ENCODE results near the gene PRX.
A peak's percentile ranks its signal among the peaks of the same experiment; 100 is the strongest.
"Not testable (repeated sequence)": the region's sequence is repeated elsewhere in the genome, so short reads cannot be mapped to it uniquely, and the experiment has no call there.

Gene PRX, protein sequence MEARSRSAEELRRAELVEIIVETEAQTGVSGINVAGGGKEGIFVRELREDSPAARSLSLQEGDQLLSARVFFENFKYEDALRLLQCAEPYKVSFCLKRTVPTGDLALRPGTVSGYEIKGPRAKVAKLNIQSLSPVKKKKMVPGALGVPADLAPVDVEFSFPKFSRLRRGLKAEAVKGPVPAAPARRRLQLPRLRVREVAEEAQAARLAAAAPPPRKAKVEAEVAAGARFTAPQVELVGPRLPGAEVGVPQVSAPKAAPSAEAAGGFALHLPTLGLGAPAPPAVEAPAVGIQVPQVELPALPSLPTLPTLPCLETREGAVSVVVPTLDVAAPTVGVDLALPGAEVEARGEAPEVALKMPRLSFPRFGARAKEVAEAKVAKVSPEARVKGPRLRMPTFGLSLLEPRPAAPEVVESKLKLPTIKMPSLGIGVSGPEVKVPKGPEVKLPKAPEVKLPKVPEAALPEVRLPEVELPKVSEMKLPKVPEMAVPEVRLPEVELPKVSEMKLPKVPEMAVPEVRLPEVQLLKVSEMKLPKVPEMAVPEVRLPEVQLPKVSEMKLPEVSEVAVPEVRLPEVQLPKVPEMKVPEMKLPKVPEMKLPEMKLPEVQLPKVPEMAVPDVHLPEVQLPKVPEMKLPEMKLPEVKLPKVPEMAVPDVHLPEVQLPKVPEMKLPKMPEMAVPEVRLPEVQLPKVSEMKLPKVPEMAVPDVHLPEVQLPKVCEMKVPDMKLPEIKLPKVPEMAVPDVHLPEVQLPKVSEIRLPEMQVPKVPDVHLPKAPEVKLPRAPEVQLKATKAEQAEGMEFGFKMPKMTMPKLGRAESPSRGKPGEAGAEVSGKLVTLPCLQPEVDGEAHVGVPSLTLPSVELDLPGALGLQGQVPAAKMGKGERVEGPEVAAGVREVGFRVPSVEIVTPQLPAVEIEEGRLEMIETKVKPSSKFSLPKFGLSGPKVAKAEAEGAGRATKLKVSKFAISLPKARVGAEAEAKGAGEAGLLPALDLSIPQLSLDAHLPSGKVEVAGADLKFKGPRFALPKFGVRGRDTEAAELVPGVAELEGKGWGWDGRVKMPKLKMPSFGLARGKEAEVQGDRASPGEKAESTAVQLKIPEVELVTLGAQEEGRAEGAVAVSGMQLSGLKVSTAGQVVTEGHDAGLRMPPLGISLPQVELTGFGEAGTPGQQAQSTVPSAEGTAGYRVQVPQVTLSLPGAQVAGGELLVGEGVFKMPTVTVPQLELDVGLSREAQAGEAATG (N-terminal part only)

DNA sequence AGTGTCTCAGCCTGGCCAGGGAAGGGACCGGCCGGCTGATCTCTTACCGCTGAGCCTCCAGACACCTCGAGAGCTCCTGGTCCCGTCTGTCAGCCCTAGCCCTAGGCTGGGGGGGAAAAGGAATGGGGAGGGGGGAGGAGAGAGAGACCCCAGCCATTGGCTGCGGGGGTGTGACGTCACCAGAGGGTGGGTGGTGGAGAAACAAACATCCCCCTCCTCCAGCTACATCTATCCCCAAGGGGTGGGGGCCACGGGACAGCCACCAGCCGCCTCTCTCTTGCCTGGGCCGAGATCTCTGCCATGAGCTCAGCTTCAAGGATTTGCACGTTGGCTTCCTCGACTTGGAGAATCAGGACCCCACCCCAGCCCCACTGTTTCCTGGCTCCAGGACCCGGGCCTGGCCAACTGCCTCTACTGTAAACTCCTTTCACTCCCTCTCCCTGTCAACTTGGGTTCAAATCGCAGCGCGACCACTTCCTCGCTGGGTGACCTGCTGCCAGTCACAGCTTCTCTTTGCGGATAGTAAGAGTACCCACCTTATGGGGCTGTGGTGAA is at the start of gene PRX:
TSS of gene PRX (minus strand) at position 88 of the 555 bp plus-strand sequence. CDS start 5,446 bp downstream, outside the sequence.
- no peak for DNase-seq (ENCODE audit: low spot score)

- DNase-seq (ENCODE audit: low spot score) = no peak
Measured at GRCh38 chr19:40461669-40462221, 48.6 kb upstream of the PRX start.

DNA sequence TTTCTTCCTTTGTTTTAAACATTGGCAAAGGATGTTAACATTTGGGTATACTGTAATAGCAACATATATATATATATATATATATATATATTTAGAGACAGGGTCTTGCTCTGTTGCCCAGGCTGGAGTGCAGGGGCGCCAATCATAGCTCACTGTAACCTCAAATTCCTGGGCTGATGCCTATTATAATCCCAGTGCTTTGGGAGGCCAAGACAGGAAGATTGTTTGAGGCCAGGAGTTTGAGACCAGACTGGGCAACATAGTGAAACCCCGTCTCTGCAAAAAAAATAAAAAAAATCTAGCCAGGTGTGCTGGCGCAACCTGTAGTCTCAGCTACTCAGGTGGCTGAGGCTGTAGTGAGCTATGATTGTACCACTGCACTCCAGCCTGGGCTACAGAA is 47.0 kb upstream of the PRX start:
- no peak for DNase-seq (ENCODE audit: low spot score)

- DNase-seq (ENCODE audit: low spot score) = no peak
Measured at GRCh38 chr19:40458597-40458974, 45.4 kb upstream of the PRX start.

GRCh38 chr19:40457953-40458596 is 44.9 kb upstream of the PRX start:
- no peak for DNase-seq (ENCODE audit: low spot score)

DNA sequence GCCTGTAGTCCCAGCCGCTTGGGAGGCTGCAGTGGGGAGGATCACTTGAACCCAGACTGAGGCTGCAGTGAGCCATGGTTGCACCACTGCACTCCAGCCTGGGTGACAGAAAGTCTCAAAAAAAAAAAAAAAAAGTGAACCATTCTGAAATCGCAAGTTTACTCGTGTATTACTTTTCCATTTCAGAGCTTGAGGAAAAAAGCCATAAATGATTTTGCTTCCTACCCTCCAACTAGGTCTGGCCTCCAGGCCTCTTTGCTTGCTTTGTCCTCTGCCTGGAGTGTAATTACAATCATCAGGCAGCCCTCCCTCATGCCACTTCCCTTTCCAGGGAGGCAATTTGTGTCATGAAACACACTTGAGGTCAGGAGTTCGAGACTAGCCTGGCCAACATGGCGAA is 43.9 kb upstream of the PRX start:
- DNase-seq (ENCODE audit: low spot score) = no peak

GRCh38 chr19:40453943-40454342 is 40.8 kb upstream of the PRX start:
- not testable (repeated sequence) for DNase-seq (ENCODE audit: low spot score)

DNA sequence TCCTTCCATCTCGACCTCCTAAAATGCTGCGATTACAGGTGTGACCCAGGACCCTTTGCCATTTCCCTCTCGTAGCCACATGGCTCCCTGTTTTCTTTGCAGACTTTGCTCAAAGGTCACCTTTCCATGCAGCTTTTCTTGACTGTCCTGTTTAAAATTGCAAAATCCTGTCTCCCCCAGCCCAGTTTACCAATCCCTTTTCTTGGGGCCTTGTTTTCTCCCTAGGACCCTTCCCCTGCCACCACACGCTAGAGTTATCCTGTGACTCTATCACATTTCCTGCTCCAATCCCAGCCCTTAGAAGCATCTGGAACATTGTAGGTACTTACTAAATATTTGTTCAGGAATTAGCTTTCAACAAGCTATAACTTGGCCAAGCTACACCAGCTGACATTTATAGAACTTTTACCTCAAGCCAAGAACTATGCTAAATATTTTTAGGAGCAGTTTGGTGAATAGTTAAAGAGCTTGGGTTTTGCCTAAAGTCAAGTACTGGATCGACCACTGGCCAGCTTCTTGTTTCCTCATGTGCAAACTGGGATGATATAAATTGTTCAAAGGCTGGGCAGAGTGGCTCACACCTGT is 40.1 kb upstream of the PRX start:
- DNase-seq (ENCODE audit: low spot score) = no peak

GRCh38 chr19:40452016-40452415 is 38.8 kb upstream of the PRX start:
- DNase-seq (ENCODE audit: low spot score) = no peak

DNA sequence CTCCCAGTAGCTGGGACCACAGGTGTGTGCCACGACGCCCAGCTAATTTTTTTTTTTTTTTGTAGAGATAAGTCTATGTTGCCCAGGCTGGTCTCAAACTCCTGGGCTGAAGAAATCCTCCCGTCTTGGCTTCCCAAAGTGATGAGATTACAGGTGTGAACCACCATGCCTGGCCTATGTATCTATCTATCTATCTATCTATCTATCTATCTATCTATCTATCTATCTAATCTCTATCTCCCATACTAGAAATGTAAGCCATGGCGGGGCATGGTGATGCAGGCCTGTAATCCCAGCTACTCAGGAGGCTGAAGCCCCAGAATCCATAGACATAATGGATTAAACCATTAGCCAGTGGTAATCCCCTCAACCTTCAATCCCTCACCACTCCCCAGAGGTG is 37.5 kb upstream of the PRX start:
- no peak for DNase-seq (ENCODE audit: low spot score)

- no peak for DNase-seq (ENCODE audit: low spot score)
Measured at GRCh38 chr19:40449506-40449905, 36.3 kb upstream of the PRX start.

DNA sequence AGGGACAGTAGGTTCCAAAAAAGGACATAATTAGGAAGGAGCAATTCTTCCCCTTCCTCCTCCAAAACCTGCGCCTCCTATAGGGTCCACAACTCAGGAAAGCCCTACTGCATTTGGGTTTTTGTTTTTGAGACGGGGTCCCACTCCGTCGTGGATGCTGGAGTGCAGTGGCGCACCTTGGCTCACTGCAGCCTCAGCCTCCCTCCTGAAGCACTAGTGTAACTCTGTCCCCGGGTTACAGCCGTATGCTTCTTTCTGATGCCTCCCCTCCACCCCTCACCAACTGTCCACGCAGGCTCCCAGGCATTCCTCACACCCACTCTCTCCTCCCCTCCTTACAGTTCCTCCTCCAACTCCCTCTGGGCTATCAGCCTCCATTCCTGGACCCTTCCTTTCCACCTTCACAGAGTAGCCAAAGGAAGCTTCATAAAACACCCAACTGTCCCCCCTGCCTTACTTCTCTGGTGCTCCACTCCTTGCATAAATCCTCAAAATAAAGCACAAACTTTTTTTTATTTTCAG is 33.1 kb upstream of the PRX start:
- no peak for DNase-seq (ENCODE audit: low spot score)

DNA sequence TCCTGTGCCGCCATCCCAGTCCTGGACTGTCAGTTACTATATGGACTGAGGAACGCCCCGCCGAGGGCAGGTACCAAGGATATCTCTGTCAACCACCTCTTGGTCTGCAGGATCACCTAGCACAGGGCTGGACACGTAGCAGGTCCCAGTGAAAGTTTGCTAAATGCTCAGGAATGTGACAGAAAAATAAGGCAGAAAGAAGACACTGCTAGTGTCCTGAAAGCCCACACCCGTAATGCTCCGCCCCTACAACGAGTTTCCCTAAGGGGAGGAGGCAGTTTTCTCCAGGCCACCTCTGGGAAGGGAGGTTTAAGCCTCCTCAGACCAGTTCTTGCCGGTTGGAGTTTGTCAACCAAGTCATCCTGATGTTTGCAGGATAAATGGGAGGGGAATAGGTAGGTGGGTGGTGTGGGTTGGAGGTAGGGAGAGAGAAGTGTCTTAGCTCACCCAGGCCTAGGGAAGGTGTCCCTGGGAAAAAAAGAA is 32.6 kb upstream of the PRX start:
- peak; percentile 52 for DNase-seq (ENCODE audit: low spot score)

DNA sequence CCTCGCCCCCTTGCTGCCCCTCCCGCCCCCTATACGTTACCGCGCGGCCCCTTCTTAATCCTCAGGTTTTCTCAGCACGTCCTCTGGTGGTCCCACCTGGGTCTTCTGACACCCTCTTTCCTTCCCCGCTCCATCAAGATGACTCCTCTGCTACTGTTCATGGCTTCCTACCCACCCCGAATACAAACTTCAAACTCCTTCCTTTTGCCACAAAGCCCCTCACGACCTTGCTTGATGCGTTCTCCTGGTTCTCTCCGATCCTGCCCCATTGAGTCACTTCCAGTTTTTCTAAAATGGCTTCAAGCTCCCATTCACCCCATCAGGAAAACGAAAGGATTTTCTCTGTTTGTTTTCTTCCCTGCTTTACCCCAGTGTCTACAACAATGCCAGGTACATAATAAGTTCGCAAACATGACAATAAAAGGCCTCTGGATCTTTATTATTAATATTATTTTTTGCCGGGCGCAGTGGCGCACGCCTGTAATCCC is 31.7 kb upstream of the PRX start:
- DNase-seq (ENCODE audit: low spot score) = no peak

GRCh38 chr19:40444000-40444824 is 31.0 kb upstream of the PRX start, which contains the start of gene SERTAD3:
SERTAD3 (minus strand) TSS chr19:40444335; CDS start chr19:40442080, 2,255 bp downstream.
- DNase-seq (ENCODE audit: low spot score) = peak; percentile 96

DNA sequence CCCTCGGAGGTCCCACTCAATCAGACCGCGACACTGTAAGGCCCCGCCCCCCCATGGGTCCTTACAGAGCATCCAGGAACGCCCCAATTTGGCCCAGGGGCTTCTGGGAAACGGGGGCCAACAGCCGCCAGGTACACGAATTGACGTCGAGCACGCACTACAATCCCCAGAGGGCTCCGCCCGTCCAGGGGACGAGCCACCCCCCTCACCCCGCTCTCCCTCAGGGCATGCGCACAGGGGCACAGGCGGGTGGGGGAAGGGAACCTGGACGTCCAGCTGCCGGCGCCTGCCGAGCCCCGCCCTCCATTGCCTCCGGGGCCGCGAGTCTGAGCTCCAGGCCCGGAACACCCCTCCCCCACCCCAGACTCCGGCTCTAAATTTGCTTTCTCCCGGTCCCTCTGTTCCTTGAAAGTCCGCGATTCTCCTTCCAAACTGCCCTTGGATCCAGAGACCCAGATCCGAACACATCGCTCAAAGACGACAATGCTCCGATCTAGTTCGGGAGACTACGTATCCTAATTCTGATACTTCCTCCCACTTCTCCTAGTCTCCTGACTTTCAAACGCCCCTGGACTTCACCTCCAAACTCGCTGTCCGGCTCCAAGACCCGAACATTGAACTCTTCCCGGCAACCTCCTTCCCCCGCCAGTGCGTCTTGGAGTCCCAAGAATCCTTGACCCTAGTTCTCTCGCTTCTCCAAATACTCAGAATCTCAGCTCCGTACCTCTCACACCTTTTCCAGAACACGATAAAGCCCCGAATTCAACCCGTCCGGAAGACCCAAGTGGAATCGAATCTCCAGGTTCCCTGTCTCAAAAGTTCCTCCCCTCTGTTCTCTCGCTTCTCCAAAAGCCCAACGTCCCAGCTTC is 30.2 kb upstream of the PRX start:
- DNase-seq (ENCODE audit: low spot score) = peak; percentile 99

DNA sequence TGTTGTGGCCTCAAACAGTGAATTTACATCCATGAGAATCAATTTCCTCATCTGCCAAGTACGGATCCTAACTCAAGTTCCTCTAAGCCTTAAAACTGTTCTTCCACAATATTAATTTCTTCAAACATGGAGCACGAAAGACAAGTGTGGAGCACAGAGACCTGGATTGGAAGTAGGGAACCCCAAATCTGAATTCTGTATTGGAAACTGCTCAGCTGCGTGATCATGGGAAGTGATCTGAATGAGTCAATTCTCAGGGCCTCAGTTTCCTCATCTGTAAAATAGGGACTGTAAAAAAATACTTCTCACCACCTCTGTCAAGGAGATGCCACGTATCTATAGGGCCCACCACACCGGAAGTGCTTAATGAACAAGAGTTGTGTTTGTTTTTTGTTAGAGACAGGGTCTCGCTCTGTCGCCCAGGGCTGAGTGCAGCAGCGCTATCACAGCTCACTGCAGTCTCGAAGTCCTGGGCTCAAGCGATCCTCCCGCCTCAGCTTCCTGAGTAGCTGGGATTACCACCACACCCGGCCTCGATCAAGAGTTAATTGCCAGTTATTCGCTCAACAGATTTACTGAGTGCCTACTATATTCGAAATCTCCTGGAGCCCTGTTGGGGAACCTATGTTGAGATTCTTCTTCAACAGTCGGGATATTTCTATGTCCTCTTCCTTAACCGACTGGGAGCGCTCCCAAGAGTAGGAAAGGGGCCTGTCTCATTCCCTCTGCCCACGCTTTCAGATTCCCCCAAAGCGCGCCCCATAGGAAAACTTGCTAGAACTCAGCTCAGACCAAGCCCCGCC is 29.4 kb upstream of the PRX start:
- DNase-seq (ENCODE audit: low spot score) = no peak
